Measurements from ENCODE around the gene LPCAT2.

The LPCAT2 gene

DNA sequence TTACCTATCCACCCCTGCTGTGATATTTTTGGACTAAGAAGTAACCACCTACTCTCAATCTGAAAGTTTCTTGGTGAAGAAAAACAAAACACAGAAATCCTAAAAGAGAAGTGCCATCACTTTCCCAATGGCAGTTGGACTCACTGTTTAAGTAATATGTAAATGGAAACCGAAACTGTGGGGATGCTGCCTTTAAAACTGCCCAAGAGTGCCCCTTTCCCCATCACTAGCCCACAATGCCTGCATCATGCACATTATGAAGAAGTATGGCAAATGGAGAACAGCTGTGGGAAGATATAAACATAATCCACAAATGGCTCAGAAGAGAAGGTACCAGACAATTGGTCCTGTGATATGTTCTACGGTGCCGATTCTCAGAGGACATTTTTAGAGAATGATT is 113.4 kb downstream of the LPCAT2 start:
- no peak for TF ChIP-seq RAD21 (IDR thresholded peaks at IDR 0.05; ENCODE audit: low read depth)
- TF ChIP-seq, protein P1, sequence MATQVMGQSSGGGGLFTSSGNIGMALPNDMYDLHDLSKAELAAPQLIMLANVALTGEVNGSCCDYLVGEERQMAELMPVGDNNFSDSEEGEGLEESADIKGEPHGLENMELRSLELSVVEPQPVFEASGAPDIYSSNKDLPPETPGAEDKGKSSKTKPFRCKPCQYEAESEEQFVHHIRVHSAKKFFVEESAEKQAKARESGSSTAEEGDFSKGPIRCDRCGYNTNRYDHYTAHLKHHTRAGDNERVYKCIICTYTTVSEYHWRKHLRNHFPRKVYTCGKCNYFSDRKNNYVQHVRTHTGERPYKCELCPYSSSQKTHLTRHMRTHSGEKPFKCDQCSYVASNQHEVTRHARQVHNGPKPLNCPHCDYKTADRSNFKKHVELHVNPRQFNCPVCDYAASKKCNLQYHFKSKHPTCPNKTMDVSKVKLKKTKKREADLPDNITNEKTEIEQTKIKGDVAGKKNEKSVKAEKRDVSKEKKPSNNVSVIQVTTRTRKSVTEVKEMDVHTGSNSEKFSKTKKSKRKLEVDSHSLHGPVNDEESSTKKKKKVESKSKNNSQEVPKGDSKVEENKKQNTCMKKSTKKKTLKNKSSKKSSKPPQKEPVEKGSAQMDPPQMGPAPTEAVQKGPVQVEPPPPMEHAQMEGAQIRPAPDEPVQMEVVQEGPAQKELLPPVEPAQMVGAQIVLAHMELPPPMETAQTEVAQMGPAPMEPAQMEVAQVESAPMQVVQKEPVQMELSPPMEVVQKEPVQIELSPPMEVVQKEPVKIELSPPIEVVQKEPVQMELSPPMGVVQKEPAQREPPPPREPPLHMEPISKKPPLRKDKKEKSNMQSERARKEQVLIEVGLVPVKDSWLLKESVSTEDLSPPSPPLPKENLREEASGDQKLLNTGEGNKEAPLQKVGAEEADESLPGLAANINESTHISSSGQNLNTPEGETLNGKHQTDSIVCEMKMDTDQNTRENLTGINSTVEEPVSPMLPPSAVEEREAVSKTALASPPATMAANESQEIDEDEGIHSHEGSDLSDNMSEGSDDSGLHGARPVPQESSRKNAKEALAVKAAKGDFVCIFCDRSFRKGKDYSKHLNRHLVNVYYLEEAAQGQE (IDR thresholded peaks at IDR 0.05; ENCODE audit: low read depth): no peak
- TF ChIP-seq YY1 (IDR thresholded peaks at IDR 0.05; ENCODE audit: low read depth): no peak
- TF ChIP-seq, protein P2, sequence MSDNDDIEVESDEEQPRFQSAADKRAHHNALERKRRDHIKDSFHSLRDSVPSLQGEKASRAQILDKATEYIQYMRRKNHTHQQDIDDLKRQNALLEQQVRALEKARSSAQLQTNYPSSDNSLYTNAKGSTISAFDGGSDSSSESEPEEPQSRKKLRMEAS (IDR thresholded peaks at IDR 0.05): no peak
- TF ChIP-seq CEBPB (IDR thresholded peaks at IDR 0.05): no peak
- TF ChIP-seq FOXM1 (IDR thresholded peaks at IDR 0.05; ENCODE audit: borderline replicate concordance, low read depth): no peak
- TF ChIP-seq ZBTB7A (IDR thresholded peaks at IDR 0.05; ENCODE audit: low read depth): no peak
- no peak for TF ChIP-seq CREB1 (IDR thresholded peaks at IDR 0.05; ENCODE audit: low read depth)
- no peak for TF ChIP-seq NFIC (IDR thresholded peaks at IDR 0.05)
- TF ChIP-seq, protein P3, sequence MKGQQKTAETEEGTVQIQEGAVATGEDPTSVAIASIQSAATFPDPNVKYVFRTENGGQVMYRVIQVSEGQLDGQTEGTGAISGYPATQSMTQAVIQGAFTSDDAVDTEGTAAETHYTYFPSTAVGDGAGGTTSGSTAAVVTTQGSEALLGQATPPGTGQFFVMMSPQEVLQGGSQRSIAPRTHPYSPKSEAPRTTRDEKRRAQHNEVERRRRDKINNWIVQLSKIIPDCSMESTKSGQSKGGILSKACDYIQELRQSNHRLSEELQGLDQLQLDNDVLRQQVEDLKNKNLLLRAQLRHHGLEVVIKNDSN (IDR thresholded peaks at IDR 0.05): no peak
- no peak for TF ChIP-seq TAF1 (IDR thresholded peaks at IDR 0.05; ENCODE audit: low read depth)
- no peak for TF ChIP-seq TEAD4 (IDR thresholded peaks at IDR 0.05)
- no peak for TF ChIP-seq TCF12 (IDR thresholded peaks at IDR 0.05; ENCODE audit: low read depth)
- no peak for TF ChIP-seq EGR1 (IDR thresholded peaks at IDR 0.05)
- no peak for TF ChIP-seq EP300 (IDR thresholded peaks at IDR 0.05; ENCODE audit: borderline replicate concordance)

DNA sequence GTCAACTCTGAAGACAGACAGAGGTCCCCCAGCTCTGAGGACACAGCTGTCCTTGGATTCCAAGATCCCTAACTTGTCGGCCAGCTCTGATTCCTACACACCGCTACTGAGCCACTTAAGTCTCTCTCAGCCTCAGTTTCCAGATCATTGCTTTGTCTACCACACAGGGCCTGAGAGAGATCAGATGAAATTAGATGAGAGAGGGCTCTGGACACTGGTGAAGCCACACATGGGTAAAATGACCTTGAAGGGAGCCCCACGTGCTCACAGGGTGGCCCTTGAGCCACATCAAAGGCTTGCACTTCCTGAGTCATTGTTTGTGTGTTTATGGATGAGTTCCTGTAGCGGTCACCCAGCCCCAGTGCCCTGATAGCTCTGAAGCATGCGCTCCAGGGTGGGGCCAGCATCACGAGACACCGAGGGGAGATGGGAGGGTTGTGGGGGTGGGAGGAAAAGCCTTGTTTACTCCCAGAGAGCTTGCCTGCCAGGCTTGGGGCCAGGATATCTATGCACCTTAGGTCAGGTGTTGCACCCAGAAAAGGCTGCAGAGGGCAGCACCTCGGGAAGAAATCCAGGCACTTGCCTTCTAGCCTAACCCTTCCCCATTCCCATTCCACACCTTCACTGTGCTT is 114.2 kb downstream of the LPCAT2 start:
- TF ChIP-seq EP300 (IDR thresholded peaks at IDR 0.05; ENCODE audit: borderline replicate concordance) (no peak), RAD21 (IDR thresholded peaks at IDR 0.05; ENCODE audit: low read depth) (no peak), TAF1 (IDR thresholded peaks at IDR 0.05; ENCODE audit: low read depth) (no peak), EGR1 (IDR thresholded peaks at IDR 0.05) (no peak), TEAD4 (IDR thresholded peaks at IDR 0.05) (no peak), CEBPB (IDR thresholded peaks at IDR 0.05) (no peak), TCF12 (IDR thresholded peaks at IDR 0.05; ENCODE audit: low read depth) (no peak)
- TF ChIP-seq, protein P1 (IDR thresholded peaks at IDR 0.05; ENCODE audit: low read depth): no peak
- TF ChIP-seq, protein P2 (IDR thresholded peaks at IDR 0.05): no peak

DNA sequence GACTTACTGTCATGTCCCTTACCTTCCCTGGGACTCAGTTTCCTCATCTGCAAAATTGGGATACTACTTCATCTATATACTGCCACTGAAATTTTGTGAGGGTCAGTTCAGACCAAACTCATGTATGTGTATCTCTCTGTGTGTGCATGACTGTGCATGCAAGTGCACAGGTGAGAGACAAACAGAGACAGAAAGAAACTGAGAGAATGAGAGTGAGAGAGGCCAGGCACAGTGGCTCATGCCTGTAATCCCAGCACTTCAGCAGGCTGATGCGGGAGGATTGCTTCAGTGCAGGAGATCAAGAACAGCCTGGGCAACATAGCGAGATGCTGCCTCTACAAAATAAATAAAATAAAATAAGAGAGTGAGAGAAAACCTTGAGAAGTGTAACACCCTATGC is 114.8 kb downstream of the LPCAT2 start:
- TF ChIP-seq CEBPB (IDR thresholded peaks at IDR 0.05) (no peak), ZBTB7A (IDR thresholded peaks at IDR 0.05; ENCODE audit: low read depth) (no peak), TEAD4 (IDR thresholded peaks at IDR 0.05) (no peak), RAD21 (IDR thresholded peaks at IDR 0.05; ENCODE audit: low read depth) (no peak), NFIC (IDR thresholded peaks at IDR 0.05) (no peak), EGR1 (IDR thresholded peaks at IDR 0.05) (no peak), TCF12 (IDR thresholded peaks at IDR 0.05; ENCODE audit: low read depth) (no peak), FOXM1 (IDR thresholded peaks at IDR 0.05; ENCODE audit: borderline replicate concordance, low read depth) (no peak), CREB1 (IDR thresholded peaks at IDR 0.05; ENCODE audit: low read depth) (no peak), TAF1 (IDR thresholded peaks at IDR 0.05; ENCODE audit: low read depth) (no peak), EP300 (IDR thresholded peaks at IDR 0.05; ENCODE audit: borderline replicate concordance) (no peak), YY1 (IDR thresholded peaks at IDR 0.05; ENCODE audit: low read depth) (no peak)
- TF ChIP-seq, protein P3 (IDR thresholded peaks at IDR 0.05): no peak
- TF ChIP-seq, protein P2 (IDR thresholded peaks at IDR 0.05): no peak
- TF ChIP-seq, protein P1 (IDR thresholded peaks at IDR 0.05; ENCODE audit: low read depth): no peak

DNA sequence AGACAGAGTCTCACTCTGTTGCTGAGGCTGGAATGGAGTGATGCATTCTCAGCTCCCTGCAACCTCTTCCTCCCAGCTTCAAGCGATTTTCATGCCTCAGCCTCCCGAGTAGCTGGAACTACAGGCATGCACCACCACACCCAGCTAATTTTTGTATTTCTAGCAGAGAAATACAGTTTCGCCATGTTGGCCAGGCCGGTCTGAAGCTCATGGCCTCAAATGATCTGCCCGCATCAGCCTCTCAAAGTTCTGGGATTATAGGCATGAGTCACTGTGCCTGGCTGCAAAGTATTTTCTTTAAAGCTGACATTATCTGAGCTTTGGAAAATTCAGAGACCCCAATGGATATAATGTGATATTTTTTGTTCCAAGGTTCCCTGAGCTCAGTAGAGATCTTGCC is 115.8 kb downstream of the LPCAT2 start:
- TF ChIP-seq CREB1 (IDR thresholded peaks at IDR 0.05; ENCODE audit: low read depth) (no peak), YY1 (IDR thresholded peaks at IDR 0.05; ENCODE audit: low read depth) (no peak)
